Activated T-cell treated with anti-CD3 and anti-CD28 coated beads for 24 hours (primary cell): ENCODE measurements around the gene SCYGR4.
"Not testable (repeated sequence)": the region's sequence is repeated elsewhere in the genome, so short reads cannot be mapped to it uniquely, and the experiment has no call there.

Experiments
- DNase-seq: peaks from one replicate; pipeline ENCODE4 v3.0.0-alpha.2; 2020; ENCODE audit warnings: low read depth

SCYGR4 gene

DNA sequence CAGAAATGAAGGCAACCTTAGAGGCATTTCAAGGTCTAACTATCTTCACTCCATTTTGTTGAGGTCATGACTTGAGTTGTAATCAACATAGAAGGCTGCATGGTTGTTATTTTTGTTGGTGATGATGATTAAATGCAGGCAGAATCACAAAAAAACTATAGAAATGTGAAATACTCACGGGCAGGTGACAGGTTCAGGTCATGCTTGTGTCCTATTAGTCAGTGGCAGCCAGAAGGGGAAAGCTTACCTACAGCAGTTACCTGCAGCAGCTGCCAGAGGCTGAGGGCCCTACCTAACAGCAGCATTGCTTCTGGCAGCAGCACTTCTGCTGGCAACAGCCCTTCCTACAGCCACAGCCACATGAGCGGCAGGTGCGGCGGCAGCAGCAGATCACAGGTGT is 3.1 kb upstream of the SCYGR4 start:
- no peak for DNase-seq

DNA sequence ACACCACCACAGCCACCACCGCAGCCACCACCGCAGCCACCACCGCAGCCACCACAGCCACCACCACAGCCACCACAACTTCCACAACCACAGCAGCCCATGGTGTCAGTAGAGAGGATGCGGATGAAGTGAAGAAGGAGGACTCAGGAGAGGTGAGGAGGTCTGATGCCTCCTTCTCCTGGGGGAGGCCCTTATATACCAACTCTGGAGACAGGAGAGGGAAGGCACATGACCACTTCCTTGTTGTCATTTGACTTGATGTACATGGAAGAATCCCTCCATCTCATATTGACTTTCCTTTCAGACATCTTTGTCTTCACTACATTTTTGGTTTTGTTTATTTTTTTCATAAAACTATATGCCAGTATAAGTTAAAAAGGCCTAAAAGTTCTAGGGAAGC is 2.6 kb upstream of the SCYGR4 start, which contains the start of gene SCYGR3:
Gene SCYGR3, minus strand, starts transcription at position 101 of the 400 bp plus-strand sequence. Its CDS starts 0 bp downstream, at position 101.
- DNase-seq: no peak

DNA sequence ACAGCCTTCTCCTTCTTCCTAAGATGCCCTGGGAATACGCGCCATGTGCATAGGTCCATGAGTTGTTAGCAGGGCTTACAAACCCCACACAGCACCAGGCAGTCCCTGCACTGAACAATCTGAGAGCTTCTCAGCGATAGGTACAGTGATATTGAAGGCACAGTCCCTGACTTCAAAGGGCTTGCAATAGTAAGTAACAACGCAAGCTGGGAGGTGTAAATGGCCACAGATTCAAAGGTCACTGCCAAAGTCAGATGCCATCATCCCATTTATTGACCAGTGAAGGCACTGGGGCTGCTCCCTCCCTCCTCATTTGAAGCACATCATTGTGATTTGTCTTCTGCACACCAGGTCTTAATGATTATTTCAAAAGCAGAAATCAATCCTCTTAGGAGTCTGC is 2.1 kb upstream of the SCYGR4 start:
- no peak for DNase-seq

DNA sequence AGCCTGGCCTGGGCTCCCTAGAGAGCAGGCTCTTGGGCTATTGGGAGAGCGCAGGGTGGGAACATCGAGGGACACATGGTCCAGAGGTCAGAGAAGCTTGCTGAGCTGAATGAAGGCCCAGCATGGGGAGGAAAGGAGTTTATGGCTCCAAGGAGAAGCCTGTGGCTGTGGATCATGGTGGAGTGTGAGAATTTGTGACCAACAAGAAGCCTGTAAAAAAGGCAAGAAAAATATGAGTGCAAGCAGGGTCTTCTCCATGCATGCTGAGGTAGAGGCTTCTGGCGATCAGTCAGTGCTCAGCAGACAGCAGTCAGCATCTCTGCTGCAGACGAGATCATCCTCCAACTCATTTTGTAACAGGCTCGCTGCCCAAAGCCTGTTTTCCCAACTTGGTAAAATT is 1.4 kb upstream of the SCYGR4 start:
- DNase-seq: no peak

DNA sequence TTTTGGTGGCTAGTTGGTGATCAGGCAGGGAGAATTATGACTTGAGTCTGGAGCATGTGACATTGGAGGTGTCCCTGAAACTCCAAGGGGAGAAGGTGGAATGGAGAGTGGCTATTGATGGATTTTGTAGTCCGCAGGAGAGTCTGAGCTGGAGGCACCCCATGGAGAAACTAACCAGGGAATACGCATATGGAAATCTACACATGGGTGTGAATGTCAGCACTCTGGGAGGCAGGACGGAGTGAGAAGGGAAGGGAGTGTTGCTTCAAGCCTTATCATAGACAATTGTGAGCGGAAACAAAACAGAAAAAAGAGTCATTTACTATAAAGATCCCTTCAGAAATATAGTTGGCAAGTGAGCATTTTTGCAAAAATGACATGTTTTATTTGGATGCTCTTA is 667 bp upstream of the SCYGR4 start:
- DNase-seq: no peak

DNA sequence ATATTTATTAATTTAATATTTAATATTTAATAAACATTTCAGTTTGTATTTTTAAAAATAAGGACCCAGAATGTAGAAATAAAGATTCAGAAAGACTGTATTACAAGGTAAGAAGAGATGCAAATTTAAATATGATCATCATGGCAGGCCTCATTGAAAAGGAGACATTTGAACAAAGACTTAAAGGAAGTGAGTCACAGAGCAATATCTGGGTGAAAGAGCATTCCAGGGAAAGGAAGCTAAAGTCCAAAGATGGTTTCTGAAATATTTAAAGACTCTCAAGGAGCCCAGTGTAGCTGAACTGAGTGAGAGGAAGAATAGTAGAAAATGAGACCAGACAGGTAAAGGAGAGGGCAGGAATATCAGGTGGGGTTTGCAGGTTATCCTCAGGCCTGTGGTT is 5.9 kb downstream of the SCYGR4 start:
- no peak for DNase-seq

DNA sequence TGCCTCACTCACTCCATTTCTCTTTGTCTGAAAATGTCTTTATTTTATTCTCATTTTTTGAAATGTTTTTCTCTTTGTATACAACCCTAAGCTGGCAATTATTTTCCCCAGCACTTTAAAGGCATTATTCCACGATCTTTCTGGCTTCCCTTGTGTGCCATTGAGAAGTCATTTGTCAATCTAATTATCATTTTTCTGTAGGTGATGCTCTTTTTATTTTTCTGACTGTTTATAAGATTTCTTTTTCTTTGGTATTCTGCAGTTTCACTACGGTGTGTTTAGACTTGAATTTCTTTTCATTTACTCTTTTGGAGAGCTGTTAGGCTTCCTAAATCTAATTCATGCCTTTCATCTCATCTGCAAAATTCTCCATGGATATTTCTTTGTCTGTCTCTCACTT is 8.1 kb downstream of the SCYGR4 start:
- no peak for DNase-seq

DNA sequence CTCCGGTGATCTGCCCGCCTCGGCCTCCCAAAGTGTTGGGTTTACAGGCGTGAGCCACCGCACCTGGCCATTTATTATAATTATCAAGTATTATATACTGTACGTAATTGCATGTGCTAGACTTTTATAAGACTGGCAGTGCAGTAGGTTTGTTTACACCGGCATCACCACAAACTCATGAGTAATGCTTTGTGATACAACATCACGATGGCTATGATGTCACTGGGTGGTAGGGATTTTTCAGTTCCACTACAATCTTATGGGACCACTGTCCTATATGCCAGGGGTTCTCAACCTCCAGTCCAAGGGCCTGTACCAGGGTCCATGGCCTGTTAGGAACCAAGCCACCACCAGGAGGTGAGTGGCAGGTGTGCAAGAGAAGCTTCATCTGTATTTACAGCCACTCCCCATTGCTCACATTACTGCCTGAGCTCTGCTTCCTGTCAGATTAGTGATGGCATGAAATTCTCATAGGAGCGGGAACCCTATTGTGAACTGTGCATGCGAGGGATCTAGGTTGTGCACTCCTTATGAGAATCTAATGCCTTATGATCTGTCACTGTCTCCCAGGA is 9.4 kb downstream of the SCYGR4 start:
- no peak for DNase-seq

DNA sequence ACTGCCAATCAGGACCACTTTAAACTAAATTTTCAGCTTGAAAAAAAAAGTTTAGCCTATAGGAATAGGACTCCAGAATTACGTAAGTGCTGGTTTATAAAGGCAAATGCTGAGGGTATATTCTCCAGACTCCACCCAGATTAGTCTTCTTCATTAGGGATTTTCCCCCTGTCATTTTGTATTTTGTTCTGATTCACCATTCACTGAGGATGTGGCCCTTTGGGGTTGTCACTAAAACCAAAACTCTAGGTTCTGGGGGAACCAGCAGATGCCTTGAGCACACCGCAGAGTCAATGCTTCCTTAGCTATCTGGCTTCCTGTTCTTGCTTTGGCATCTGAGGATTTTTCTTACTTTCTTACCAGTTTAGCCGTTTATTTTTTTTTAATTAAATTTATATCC is 10.5 kb downstream of the SCYGR4 start:
- DNase-seq: no peak

DNA sequence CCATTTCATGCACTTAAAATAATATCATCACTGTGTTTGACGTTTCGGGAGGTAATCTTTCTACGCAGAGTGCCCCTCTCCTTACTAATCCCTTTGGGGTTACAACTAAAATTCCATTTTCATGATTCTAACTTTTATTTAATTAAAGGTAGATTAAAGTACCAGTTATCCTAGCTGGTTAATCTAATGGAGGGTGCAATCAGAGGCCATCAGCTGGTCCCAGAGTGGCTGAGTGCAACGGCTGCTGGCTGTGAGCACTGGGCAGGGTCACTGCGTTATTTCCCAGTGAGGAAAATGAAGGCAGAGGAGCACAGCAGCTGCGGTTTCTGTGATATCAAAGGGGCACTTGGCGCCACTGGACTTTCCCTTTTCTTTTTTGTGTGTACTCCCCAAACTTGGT is 12.1 kb downstream of the SCYGR4 start:
- no peak for DNase-seq

DNA sequence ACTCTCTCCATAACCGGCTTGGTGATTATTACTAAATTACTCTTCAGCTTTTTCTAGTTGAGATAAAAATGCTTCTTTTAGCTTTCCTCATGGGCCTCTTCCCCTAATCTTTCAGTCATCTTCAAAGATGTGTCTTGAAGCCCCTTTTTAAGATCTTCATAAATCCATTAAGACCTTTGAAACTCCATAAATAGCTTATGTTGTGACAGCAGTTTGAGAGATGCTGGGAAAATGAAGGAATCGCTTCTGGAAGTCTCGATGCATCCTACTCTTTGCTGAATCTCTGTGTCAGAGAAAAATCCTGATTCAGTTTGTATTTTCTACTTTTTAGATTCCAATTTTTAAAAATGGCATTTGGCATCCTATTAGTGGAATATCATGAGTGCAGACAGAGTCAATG is 13.0 kb downstream of the SCYGR4 start:
- no peak for DNase-seq

DNA sequence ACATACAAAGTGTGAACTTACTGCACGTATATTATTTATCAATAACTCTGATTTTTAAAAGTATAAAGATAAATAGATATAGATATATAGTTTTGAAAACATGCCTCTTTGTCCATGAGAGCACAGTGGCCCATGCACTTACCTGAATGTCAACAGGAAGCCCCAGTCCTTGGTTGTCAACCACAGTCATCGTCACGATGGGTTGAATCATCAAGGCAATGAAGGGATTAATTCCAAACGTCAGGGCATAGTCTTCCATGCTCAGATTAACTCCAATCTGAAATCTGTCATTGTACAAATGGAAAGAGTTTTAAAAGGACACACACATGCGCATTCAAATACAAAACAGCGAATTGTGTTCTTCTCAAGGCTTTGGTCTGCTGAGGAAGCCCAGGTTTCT is 15.5 kb downstream of the SCYGR4 start:
- DNase-seq: no peak

DNA sequence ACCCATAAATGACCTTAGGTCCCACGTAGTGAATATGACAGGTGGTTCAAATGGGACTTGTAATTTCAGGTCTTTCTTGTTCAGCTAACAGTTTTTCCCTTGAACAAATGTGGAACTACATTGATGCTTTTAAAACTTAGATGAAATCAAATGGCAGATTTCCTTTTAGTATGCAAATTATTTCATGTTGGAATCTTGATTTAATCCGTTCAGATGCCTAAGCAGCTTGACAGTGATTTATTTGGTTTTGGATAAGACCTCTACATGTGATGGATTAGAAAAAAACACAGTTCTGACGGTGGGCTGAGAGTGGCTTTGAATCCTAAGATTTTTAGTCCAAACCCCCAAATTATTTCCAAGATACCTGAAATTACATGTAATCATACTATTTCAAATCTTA is 16.9 kb downstream of the SCYGR4 start:
- no peak for DNase-seq

DNA sequence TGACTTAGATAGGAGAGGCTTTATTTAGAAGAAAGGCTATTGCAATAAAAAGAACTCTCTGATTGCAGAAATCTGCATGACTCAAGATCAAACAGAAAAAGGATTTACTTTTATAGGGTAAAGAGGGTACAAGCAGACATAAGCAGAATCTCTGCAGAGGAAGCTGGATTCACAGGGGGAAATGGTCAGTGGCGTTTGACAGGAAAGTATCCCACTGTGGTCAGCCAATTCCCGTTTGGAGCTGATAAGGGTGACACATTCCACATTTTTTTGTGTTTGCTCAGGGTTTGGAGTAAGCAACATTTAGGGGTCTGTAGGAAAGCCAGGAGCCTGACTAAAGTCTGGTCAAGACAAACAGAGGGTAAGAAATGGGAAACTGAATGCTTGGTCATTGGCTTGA is 25.4 kb downstream of the SCYGR4 start:
- no peak for DNase-seq

DNA sequence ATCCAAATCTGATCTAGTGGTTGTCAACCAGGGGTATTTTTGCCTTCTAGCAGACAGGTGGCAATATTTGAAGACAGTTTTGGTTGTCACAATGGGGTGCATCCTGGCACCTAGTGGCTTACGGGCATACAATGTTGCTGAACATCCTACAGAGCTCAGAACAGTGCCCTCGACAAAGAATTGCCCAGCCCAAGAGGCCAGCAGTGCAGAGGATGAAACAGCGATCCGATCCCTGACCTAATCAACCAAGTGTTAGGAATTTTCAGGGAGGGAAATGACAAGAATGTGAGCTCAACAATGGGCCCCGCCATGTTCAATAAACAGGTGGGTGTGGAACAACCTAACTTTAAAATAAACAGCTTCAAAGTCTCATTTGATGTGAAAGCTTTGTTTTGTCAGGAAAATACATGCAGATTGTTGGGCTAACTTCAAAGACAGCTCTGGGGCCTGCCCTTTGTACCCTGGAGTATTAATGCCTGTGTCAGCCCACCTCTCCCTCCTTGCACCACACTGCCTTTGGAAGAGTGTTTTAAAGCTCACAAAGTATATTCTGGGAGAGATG is 26.8 kb downstream of the SCYGR4 start:
- no peak for DNase-seq

DNA sequence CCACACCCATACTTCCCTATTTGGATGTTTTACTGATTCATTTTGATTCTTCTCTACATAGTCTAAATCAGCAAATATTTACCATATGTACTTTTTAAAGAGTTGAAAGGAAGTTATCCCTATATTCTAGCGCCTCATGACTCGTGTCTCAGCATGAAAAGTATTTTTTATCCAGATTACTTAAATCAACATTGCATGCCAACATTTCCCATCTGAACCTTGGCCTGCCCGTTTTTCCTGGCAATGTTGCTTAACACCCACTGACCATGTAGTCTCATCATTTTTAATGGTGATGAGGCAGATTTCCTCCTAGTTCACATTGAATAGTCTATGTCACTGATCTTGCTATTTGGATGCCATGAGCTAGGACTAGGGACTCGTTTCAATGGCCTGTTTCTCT is 36.1 kb downstream of the SCYGR4 start:
- no peak for DNase-seq

DNA sequence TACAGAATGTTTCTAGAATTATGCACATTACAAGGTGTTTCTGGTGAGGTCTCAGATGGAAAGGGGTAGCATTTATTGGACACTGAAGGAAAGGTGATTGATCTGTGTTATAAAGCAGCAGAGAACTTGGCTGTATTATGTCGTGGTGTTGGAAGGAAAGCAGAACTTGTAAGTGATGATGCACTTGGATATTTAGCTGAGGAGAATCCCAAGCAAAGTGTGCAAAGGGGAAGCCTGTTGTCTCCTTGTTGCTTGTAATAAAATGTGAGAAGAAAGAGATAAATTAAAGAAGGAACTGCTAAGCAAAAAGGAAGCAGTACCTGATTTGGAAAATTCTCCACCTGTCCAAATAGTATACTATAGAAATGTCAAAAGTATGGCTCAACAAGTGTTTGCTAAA is 37.1 kb downstream of the SCYGR4 start:
- no peak for DNase-seq

DNA sequence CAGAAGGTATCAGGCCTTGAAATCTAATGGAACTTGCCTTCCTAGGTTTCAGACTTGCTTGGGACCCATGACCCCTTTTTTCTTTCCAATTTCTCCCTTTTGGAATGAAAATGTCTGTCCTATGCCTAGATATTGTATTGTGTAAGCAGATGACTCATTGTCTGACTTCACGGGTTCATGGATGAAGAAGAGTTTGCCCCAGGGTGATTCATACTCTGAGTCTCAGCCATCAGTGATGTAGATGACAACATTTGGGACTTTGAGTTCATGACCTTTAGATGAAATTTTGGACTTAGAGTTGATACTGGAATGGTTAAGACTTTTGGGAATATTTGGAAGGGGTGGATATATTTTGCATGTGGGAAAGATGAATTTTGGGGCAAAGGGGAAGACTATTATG is 38.2 kb downstream of the SCYGR4 start:
- no peak for DNase-seq

DNA sequence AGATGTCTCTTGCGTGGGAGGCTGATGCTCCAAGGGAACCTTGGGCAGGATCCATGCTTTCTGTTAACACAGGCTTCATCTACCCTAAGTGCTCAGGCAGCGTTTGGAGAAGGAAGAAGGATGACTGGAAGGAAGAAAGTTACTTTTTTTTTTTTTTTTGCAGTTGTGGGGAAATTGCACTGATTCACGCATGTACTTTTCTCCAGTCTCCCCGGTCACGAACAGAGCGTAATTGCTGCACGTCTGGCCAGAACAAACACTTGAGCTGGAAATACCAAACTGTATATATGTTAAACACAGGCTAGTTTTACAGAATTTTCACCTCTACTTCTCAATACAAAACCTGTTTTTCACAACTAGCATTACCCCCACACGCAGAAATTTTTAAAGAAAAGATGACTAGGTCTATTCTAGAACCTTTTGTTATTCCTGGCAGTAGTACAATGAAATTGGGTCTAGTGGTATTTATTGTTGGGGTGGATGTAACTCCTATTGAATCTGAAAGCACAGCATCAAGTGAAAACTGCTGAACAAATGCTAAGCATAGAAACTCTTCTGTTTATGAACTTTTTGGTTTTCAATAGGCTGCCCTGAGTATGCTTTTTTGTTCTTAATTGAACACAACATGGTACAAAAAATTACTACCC is 40.0 kb downstream of the SCYGR4 start:
- no peak for DNase-seq

DNA sequence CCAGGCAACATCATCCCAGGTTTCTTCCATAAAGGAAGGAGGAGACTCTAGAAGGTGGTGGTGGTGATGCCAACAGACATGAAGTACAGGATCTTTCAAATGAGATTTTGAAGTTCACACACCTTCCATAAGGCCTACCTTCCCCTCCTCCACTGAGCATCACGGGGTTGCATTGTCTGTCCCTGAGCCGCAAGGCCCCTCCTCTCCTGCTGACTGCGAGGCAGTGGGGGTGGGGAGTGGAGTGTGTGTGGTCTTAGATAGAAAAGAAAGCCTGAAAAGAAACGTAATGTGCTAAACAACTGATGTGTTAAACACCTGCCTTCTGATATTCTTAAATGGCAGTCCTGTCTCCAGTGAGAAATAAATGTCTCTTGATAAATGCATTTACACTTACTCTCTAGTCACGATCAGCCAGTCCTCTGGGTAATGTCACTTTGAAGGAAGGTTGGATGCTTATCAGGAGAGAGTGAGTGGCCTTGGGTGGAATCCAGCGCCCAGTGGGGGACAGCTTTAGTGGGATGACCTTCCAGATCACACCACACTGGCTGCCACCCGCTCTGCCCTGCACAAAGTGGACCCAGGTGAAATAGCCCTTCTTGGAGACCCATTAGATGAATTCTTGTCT is 43.8 kb downstream of the SCYGR4 start:
- no peak for DNase-seq

DNA sequence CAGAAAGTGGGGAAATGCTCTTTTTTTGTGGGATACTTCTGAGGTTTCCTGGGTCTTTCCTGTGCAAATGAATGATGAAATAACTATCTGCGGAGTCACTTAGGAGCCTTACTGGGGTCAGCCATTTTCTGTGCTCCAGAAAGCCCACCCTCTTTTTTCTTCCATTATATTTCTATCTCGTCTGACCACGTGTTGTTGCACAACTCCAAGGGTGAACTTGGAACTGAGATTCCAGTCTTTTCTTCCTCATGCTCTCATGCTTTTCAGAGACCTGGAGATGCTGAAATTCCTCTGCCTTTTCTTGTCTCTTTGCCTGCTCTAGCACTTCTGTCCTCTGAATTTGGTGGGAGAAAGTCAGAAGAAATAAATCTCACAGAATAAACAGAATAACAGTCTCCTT is 44.5 kb downstream of the SCYGR4 start:
- DNase-seq: no peak

DNA sequence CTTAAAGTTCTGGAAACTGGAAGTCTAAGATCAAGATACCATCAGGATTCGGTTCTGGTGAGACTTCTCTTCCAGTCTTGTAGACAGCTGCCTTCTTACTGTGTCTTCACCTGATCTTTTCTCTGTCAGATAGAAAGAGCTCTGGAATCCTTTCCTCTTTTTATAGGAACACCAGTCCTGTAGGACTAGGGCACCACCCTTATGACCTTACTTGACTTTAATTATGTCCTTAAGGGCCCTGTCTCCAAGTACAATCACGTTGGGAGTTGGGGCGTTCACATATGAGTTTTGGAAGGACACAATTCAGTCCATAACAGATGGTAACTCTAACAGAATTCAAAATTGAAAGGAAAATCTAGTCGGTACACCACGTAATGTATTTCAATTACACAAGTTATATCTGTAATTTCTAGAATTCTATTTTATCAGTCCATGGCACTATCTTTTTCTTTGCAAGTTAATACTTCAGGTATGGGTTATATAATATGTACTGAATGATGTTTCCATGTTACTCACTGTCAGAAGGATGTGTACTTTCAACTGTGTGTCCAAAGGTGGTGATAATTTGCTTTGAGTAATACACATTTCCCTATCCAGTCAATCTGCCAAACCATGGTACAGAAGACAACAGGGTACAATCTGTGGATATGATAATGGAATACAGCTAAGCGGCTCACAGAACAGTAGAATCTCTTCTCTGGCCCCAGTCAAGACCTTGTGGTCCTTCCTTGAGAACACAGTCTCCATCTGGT is 48.1 kb downstream of the SCYGR4 start:
- no peak for DNase-seq

DNA sequence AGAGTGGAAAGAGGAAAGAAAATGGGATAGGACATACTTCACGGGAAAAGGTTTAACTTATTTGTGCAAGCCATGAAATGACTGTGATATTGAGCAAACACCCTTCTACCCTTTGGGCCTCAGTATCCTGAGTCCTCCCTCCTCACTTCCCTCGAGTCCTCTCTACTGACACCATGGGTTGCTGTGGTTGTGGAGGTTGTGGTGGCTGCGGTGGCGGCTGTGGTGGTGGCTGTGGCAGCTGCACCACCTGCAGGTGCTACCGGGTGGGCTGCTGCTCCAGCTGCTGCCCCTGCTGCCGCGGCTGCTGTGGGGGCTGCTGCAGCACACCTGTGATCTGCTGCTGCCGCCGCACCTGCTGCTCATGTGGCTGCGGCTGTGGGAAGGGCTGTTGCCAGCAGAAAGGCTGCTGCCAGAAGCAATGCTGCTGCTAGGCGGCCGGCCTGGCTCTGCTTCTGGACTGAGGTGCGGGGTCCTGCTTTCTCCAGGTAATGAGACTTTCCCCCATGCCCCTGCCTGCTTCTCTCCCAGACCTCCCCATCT is 49.4 kb downstream of the SCYGR4 start, which contains the start of gene SCYGR5:
Gene SCYGR5, plus strand, starts transcription at position 174 of the 540 bp plus-strand sequence. Its CDS starts 0 bp downstream, at position 174.
- DNase-seq: not testable (repeated sequence)
